ENCODE measurements around the gene MICU1. TPM values are rescaled to one million over a fixed set of nuclear protein-coding genes. Genes with fewer than 3 reads are reported as not detected.

Gene MICU1
- total and polyA plus RNA-seq, 2 of the 13 experiments (the other 11 are each of a cell fraction or from before 2014, with no cell fraction given), result 32.5 to 56.1 TPM

- TF ChIP-seq ZNF710 (CRISPR knock-in tag; IDR thresholded peaks at IDR 0.05; ENCODE audit: borderline replicate concordance) (peak; percentile 72; the same call in 1 of the 2 replicates), ZFP90 (CRISPR knock-in tag; IDR thresholded peaks at IDR 0.05; ENCODE audit: borderline replicate concordance) (no peak), ZNF75D (CRISPR knock-in tag; IDR thresholded peaks at IDR 0.05; ENCODE audit: borderline replicate concordance) (peak; percentile 48; the same call in 1 of the 2 replicates), ZSCAN21 (CRISPR knock-in tag; IDR thresholded peaks at IDR 0.05; ENCODE audit: borderline replicate concordance) (peak; percentile 58; the same call in 1 of the 2 replicates), ZNF562 (CRISPR knock-in tag; IDR thresholded peaks at IDR 0.05; ENCODE audit: borderline replicate concordance) (no peak), PREB (CRISPR knock-in tag; IDR thresholded peaks at IDR 0.05) (no peak), ZNF577 (CRISPR knock-in tag; IDR thresholded peaks at IDR 0.05; ENCODE audit: borderline replicate concordance, low read depth) (no peak), ZNF512 (CRISPR knock-in tag; IDR thresholded peaks at IDR 0.05) (no peak), STAG1 (CRISPR knock-in tag; IDR thresholded peaks at IDR 0.05) (peak; percentile 53), ZBTB25 (CRISPR knock-in tag; IDR thresholded peaks at IDR 0.05) (no peak), MAFF (IDR thresholded peaks at IDR 0.05; ENCODE audit: low read depth, low read length) (no peak), HMGXB4 (CRISPR knock-in tag; IDR thresholded peaks at IDR 0.05; ENCODE audit: borderline replicate concordance in 1 of 2, low read depth in 1 of 2) (peak; percentile 49 to 54; a peak in 2 of 4 replicates), MIER2 (CRISPR knock-in tag; IDR thresholded peaks at IDR 0.05) (0 out of 2 replicates have a peak, but pooled peaks have one; percentile 31), NCOA2 (CRISPR knock-in tag; IDR thresholded peaks at IDR 0.05) (peak; percentile 85), ZNF296 (CRISPR knock-in tag; conservative IDR thresholded peaks at IDR 0.05) (0 out of 2 replicates have a peak, but pooled peaks have one; percentile 13), ZNF530 (CRISPR knock-in tag; IDR thresholded peaks at IDR 0.05; ENCODE audit: low read depth) (no peak), ATF7 (IDR thresholded peaks at IDR 0.05) (no peak), ATF7 (CRISPR knock-in tag; IDR thresholded peaks at IDR 0.05) (peak; percentile 85), ZBTB39 (CRISPR knock-in tag; IDR thresholded peaks at IDR 0.05) (peak; percentile 79)
Observed at GRCh38 chr10:72334825-72335393, 291.0 kb downstream of the MICU1 start (continued).

Data from HepG2 (cell line).